ENCODE data around the gene TIMM44. TPM values are rescaled to one million over a fixed set of nuclear protein-coding genes. Genes with fewer than 3 reads are reported as not detected.
"Not testable (repeated sequence)": the region's sequence is repeated elsewhere in the genome, so short reads cannot be mapped to it uniquely, and the experiment has no call there.

Gene TIMM44
- polyA plus RNA-seq, 3 donors, result 9.5 to 33.2 (median 10.4) TPM

DNA sequence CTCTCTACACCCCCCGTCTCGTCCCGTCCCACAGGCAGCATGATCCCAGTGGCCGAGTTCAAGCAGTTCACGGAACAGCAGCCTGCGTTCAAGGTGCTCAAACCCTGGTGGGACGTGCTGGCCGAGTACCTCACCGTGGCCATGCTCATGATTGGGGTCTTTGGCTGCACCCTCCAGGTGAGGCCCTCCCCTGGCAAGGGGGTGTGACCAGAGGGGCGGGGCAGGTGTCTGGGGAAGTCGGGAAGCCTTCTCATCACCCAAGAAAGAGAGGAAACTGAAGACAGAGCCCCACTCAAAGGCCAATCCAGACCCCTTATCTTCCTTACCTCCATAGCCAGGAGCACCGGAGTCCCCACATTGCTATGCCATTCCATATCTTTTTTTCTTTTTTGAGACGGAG is 47.9 kb downstream of the TIMM44 start:
- Histone ChIP-seq H4K20me1 (ENCODE audit: insufficient read depth, low read length) (no peaks in the 10 kb centered on the region), H2AFZ (ENCODE audit: insufficient read depth, low read depth, low read length, poor library complexity, severe bottlenecking) (no peak overlapping the region), H3K27ac (ENCODE audit: low read depth in 1 of 2, low read length in 2 of 2) (no peak overlapping the region), H3K9ac (ENCODE audit: insufficient read depth, low read length, poor library complexity, severe bottlenecking) (no peak overlapping the region), H3K9me3 (replicated peaks in 1 of 2; ENCODE audit: control insufficient read depth in 1 of 2, insufficient read depth in 1 of 2, low read length in 2 of 2) (no peaks in the 10 kb centered on the region), H3K36me3 (replicated peaks in 1 of 2; ENCODE audit: control insufficient read depth in 1 of 2, insufficient read depth in 2 of 2, low read length in 2 of 2) (no peaks in the 10 kb centered on the region), H3K27me3 (ENCODE audit: control insufficient read depth in 2 of 2, insufficient read depth in 2 of 2, low read length in 2 of 2) (peaks cover 0 to 8% of the 10 kb centered on the region in 2 donors), H3K79me2 (ENCODE audit: insufficient read depth, low read length) (no peaks in the 10 kb centered on the region), H3K4me1 (ENCODE audit: control insufficient read depth in 1 of 2, insufficient read depth in 2 of 2, low read length in 2 of 2) (no peaks in the 10 kb centered on the region), H3K4me3 (replicated peaks in 1 of 3; ENCODE audit: low read depth in 2 of 3, low read length in 3 of 3) (no peak overlapping the region), H3K4me2 (replicated peaks; ENCODE audit: extremely low read depth, low read length, poor library complexity, severe bottlenecking) (no peak overlapping the region)
- TF ChIP-seq, protein P1, sequence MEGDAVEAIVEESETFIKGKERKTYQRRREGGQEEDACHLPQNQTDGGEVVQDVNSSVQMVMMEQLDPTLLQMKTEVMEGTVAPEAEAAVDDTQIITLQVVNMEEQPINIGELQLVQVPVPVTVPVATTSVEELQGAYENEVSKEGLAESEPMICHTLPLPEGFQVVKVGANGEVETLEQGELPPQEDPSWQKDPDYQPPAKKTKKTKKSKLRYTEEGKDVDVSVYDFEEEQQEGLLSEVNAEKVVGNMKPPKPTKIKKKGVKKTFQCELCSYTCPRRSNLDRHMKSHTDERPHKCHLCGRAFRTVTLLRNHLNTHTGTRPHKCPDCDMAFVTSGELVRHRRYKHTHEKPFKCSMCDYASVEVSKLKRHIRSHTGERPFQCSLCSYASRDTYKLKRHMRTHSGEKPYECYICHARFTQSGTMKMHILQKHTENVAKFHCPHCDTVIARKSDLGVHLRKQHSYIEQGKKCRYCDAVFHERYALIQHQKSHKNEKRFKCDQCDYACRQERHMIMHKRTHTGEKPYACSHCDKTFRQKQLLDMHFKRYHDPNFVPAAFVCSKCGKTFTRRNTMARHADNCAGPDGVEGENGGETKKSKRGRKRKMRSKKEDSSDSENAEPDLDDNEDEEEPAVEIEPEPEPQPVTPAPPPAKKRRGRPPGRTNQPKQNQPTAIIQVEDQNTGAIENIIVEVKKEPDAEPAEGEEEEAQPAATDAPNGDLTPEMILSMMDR (IDR thresholded peaks at IDR 0.05), result no peak
- DNase-seq, result no peak
- no peaks in the 10 kb centered on the region for H3K36me3 Mint-ChIP-seq
- H3K4me1 Mint-ChIP-seq, result peaks cover 3% of the 10 kb centered on the region
- H3K9me3 Mint-ChIP-seq, result no peaks in the 10 kb centered on the region
- H3K27ac Mint-ChIP-seq, result no peak overlapping the region
- H3K27me3 Mint-ChIP-seq (ENCODE audit: low read depth in 3 of 3), result peaks cover 24 to 35% (median 25%) of the 10 kb centered on the region in 3 donors
- 88% methylated on average over 12 of the region's 13 CpGs for WGBS (ENCODE audit: insufficient coverage)
- H3K4me3 Mint-ChIP-seq, result no peak overlapping the region
- intact Hi-C loops (cut with micrococcal nuclease), result no loop called here

DNA sequence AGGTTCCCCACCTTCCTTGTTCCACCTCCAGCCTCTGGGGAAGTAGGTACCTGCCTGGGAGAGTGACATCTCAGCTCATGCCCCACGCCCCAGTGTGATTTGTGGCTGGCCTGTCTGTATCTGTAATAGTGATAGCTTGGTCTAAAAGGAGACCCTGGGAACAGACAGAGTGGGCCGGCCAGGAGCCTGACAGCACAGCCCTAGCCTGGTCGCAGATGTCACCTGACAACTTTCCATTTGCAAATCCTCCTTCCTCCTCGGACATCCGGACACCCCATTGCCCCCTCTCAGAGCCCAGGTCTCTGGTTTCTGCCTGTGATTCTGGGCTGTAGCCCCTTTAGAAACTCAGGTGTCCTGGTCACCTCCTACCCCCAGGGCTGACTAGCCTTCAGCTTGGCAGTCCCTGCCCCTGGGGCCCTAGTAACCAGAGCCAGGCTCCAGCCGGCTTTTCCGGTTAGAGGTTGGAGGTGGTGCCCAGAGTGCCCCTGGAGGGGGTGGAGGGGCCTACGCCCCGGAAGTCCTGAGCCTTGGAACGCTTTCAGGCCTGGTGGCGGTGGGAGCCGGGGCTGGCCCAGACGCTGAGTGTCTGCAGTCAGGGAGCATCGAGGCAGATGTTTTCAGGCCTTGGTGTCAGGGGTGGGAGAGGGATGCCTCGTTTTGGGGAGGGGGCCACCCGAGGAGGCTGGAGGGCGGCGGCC is 48.7 kb downstream of the TIMM44 start:
- WGBS (ENCODE audit: insufficient coverage), result 71% methylated on average over 15 of the region's 18 CpGs
- Histone ChIP-seq H3K27me3 (ENCODE audit: control insufficient read depth in 2 of 2, insufficient read depth in 2 of 2, low read length in 2 of 2) (peaks cover 0 to 8% of the 10 kb centered on the region in 2 donors), H3K79me2 (ENCODE audit: insufficient read depth, low read length) (no peaks in the 10 kb centered on the region), H3K9ac (ENCODE audit: insufficient read depth, low read length, poor library complexity, severe bottlenecking) (no peak overlapping the region), H3K4me2 (replicated peaks; ENCODE audit: extremely low read depth, low read length, poor library complexity, severe bottlenecking) (no peak overlapping the region), H3K9me3 (replicated peaks in 1 of 2; ENCODE audit: control insufficient read depth in 1 of 2, insufficient read depth in 1 of 2, low read length in 2 of 2) (no peaks in the 10 kb centered on the region), H2AFZ (ENCODE audit: insufficient read depth, low read depth, low read length, poor library complexity, severe bottlenecking) (no peak overlapping the region), H3K27ac (ENCODE audit: low read depth in 1 of 2, low read length in 2 of 2) (no peak overlapping the region), H4K20me1 (ENCODE audit: insufficient read depth, low read length) (no peaks in the 10 kb centered on the region), H3K36me3 (replicated peaks in 1 of 2; ENCODE audit: control insufficient read depth in 1 of 2, insufficient read depth in 2 of 2, low read length in 2 of 2) (no peaks in the 10 kb centered on the region), H3K4me1 (ENCODE audit: control insufficient read depth in 1 of 2, insufficient read depth in 2 of 2, low read length in 2 of 2) (no peaks in the 10 kb centered on the region), H3K4me3 (replicated peaks in 1 of 3; ENCODE audit: low read depth in 2 of 3, low read length in 3 of 3) (no peak overlapping the region)
- TF ChIP-seq, protein P1 (IDR thresholded peaks at IDR 0.05), result no peak
- H3K27ac Mint-ChIP-seq, result no peak overlapping the region
- H3K4me3 Mint-ChIP-seq, result no peak overlapping the region
- no peaks in the 10 kb centered on the region for H3K36me3 Mint-ChIP-seq
- peaks cover 3% of the 10 kb centered on the region for H3K4me1 Mint-ChIP-seq
- no peaks in the 10 kb centered on the region for H3K9me3 Mint-ChIP-seq
- H3K27me3 Mint-ChIP-seq (ENCODE audit: low read depth in 3 of 3), result peaks cover 25 to 43% (median 30%) of the 10 kb centered on the region in 3 donors
- intact Hi-C loops (cut with micrococcal nuclease), result no loop called here
- no peak for DNase-seq

DNA sequence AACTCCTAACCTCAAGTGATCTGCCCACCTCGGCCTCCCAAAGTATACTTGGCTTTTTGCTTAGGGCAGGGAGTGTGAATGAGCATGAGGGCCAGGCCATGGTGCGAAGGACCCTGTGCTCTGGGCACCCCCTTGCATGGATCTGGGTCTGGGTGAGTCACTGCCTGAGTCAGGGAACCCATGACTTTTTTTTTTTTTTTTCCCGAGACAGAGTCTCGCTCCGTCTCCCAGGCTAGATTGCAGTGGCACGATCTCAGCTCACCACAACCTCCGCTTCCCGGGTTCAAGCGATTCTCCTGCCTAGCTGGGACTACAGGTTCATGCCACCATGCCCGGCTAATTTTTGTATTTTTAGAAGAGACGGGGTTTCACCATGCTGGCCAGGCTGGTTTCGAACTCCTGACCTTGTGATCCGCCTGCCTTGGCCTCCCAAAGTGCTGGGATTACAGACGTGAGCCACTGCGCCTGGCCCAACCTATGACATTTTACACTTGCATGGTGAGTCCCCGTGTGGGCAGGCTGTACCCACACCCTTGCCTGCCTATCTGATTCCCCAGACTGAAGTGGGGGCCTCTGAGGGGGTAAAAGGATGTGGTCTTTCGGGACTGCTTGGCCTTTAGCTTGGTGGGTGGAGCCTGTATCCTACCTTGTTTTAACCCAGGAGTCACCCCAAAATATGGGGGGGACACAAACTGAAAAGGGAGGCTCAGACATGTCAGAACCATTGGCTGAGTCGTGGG is 49.9 kb downstream of the TIMM44 start:
- peak in 1 of 3 donors; percentile 48 for DNase-seq
- H3K9me3 ChIP-seq (replicated peaks in 1 of 2; ENCODE audit: control insufficient read depth in 1 of 2, insufficient read depth in 1 of 2, low read length in 2 of 2); H3K79me2 ChIP-seq (ENCODE audit: insufficient read depth, low read length); H3K4me2 ChIP-seq (replicated peaks; ENCODE audit: extremely low read depth, low read length, poor library complexity, severe bottlenecking); H4K20me1 ChIP-seq (ENCODE audit: insufficient read depth, low read length); H3K4me1 ChIP-seq (ENCODE audit: control insufficient read depth in 1 of 2, insufficient read depth in 2 of 2, low read length in 2 of 2); H2AFZ ChIP-seq (ENCODE audit: insufficient read depth, low read depth, low read length, poor library complexity, severe bottlenecking); H3K4me3 ChIP-seq (replicated peaks in 1 of 3; ENCODE audit: low read depth in 2 of 3, low read length in 3 of 3); H3K36me3 ChIP-seq (replicated peaks in 1 of 2; ENCODE audit: control insufficient read depth in 1 of 2, insufficient read depth in 2 of 2, low read length in 2 of 2); H3K27ac Mint-ChIP-seq; H3K9me3 Mint-ChIP-seq; intact Hi-C loops (cut with micrococcal nuclease); H3K36me3 Mint-ChIP-seq; H3K27ac ChIP-seq (ENCODE audit: low read depth in 1 of 2, low read length in 2 of 2); H3K4me1 Mint-ChIP-seq; H3K9ac ChIP-seq (ENCODE audit: insufficient read depth, low read length, poor library complexity, severe bottlenecking); H3K4me3 Mint-ChIP-seq: not testable (repeated sequence)
- H3K27me3 Mint-ChIP-seq (ENCODE audit: low read depth in 3 of 3), result peaks cover 37 to 55% (median 42%) of the 10 kb centered on the region in 3 donors
- WGBS (ENCODE audit: insufficient coverage), result 84% methylated on average over 14 of the region's 18 CpGs
- peaks cover 4 to 20% of the 10 kb centered on the region in 2 donors for H3K27me3 ChIP-seq (ENCODE audit: control insufficient read depth in 2 of 2, insufficient read depth in 2 of 2, low read length in 2 of 2)

All from CD14-positive monocyte (primary cell).